Measurements from ENCODE around the gene FRMD4A.
"Not testable (repeated sequence)": the region's sequence is repeated elsewhere in the genome, so short reads cannot be mapped to it uniquely, and the experiment has no call there.

FRMD4A gene

GRCh38 chr10:14253711-14254110 lies 77.0 kb downstream of the FRMD4A start:
- no peaks in the 10 kb centered on the region for H3K27me3 ChIP-seq (ENCODE audit: low read depth, low read length)
- no peak overlapping the region for H3K27ac ChIP-seq (ENCODE audit: low read length)
- H3K4me1 ChIP-seq (ENCODE audit: control insufficient read depth in 1 of 2, insufficient read depth in 2 of 2, low read length in 2 of 2), result no peaks in the 10 kb centered on the region
- H3K9me3 ChIP-seq (ENCODE audit: control insufficient read depth in 1 of 2, low read length in 2 of 2), result peaks cover 0 to 5% of the 10 kb centered on the region in 2 donors
- H3K36me3 ChIP-seq (ENCODE audit: control insufficient read depth in 1 of 2, insufficient read depth in 2 of 2, low read length in 2 of 2), result no peaks in the 10 kb centered on the region
- H3K4me3 ChIP-seq (ENCODE audit: low read depth in 1 of 2, low read length in 2 of 2), result no peak overlapping the region

- Histone ChIP-seq H3K36me3 (ENCODE audit: control insufficient read depth in 1 of 2, insufficient read depth in 2 of 2, low read length in 2 of 2) (no peaks in the 10 kb centered on the region), H3K4me1 (ENCODE audit: control insufficient read depth in 1 of 2, insufficient read depth in 2 of 2, low read length in 2 of 2) (no peaks in the 10 kb centered on the region), H3K9me3 (ENCODE audit: control insufficient read depth in 1 of 2, low read length in 2 of 2) (peaks cover 0 to 5% of the 10 kb centered on the region in 2 donors), H3K27me3 (ENCODE audit: low read depth, low read length) (no peaks in the 10 kb centered on the region), H3K27ac (ENCODE audit: low read length) (no peak overlapping the region), H3K4me3 (ENCODE audit: low read depth in 1 of 2, low read length in 2 of 2) (no peak overlapping the region)
Observed at GRCh38 chr10:14253079-14253478, 77.6 kb downstream of the FRMD4A start.

- Histone ChIP-seq H3K36me3 (ENCODE audit: control insufficient read depth in 1 of 2, insufficient read depth in 2 of 2, low read length in 2 of 2) (no peaks in the 10 kb centered on the region), H3K27ac (ENCODE audit: low read length) (no peak overlapping the region), H3K9me3 (ENCODE audit: control insufficient read depth in 1 of 2, low read length in 2 of 2) (peaks cover 0 to 5% of the 10 kb centered on the region in 2 donors), H3K27me3 (ENCODE audit: low read depth, low read length) (no peaks in the 10 kb centered on the region), H3K4me3 (ENCODE audit: low read depth in 1 of 2, low read length in 2 of 2) (no peak overlapping the region), H3K4me1 (ENCODE audit: control insufficient read depth in 1 of 2, insufficient read depth in 2 of 2, low read length in 2 of 2) (no peaks in the 10 kb centered on the region)
Observed at GRCh38 chr10:14250496-14251076, 80.1 kb downstream of the FRMD4A start.

GRCh38 chr10:14247377-14248116 lies 83.2 kb downstream of the FRMD4A start:
- Histone ChIP-seq H3K4me1 (ENCODE audit: control insufficient read depth in 1 of 2, insufficient read depth in 2 of 2, low read length in 2 of 2) (no peaks in the 10 kb centered on the region), H3K4me3 (ENCODE audit: low read depth in 1 of 2, low read length in 2 of 2) (no peak overlapping the region), H3K9me3 (ENCODE audit: control insufficient read depth in 1 of 2, low read length in 2 of 2) (peaks cover 0 to 5% of the 10 kb centered on the region in 2 donors), H3K27ac (ENCODE audit: low read length) (no peak overlapping the region), H3K36me3 (ENCODE audit: control insufficient read depth in 1 of 2, insufficient read depth in 2 of 2, low read length in 2 of 2) (no peaks in the 10 kb centered on the region), H3K27me3 (ENCODE audit: low read depth, low read length) (no peaks in the 10 kb centered on the region)

GRCh38 chr10:14244801-14245211 lies 85.9 kb downstream of the FRMD4A start:
- H3K27ac ChIP-seq (ENCODE audit: low read length), result no peak overlapping the region
- no peaks in the 10 kb centered on the region for H3K36me3 ChIP-seq (ENCODE audit: control insufficient read depth in 1 of 2, insufficient read depth in 2 of 2, low read length in 2 of 2)

GRCh38 chr10:14244147-14244546 lies 86.6 kb downstream of the FRMD4A start:
- Histone ChIP-seq H3K27me3 (ENCODE audit: low read depth, low read length) (no peaks in the 10 kb centered on the region), H3K9me3 (ENCODE audit: control insufficient read depth in 1 of 2, low read length in 2 of 2) (no peaks in the 10 kb centered on the region), H3K4me1 (ENCODE audit: control insufficient read depth in 1 of 2, insufficient read depth in 2 of 2, low read length in 2 of 2) (no peaks in the 10 kb centered on the region), H3K36me3 (ENCODE audit: control insufficient read depth in 1 of 2, insufficient read depth in 2 of 2, low read length in 2 of 2) (no peaks in the 10 kb centered on the region), H3K4me3 (ENCODE audit: low read depth in 1 of 2, low read length in 2 of 2) (no peak overlapping the region), H3K27ac (ENCODE audit: low read length) (no peak overlapping the region)

More at GRCh38 chr10:14244801-14245211, 85.9 kb downstream of the FRMD4A start:
- Histone ChIP-seq H3K4me3 (ENCODE audit: low read depth in 1 of 2, low read length in 2 of 2) (no peak overlapping the region), H3K4me1 (ENCODE audit: control insufficient read depth in 1 of 2, insufficient read depth in 2 of 2, low read length in 2 of 2) (no peaks in the 10 kb centered on the region), H3K27me3 (ENCODE audit: low read depth, low read length) (no peaks in the 10 kb centered on the region), H3K9me3 (ENCODE audit: control insufficient read depth in 1 of 2, low read length in 2 of 2) (no peaks in the 10 kb centered on the region)

- Histone ChIP-seq H3K36me3 (ENCODE audit: control insufficient read depth in 1 of 2, insufficient read depth in 2 of 2, low read length in 2 of 2) (no peaks in the 10 kb centered on the region), H3K4me3 (ENCODE audit: low read depth in 1 of 2, low read length in 2 of 2) (no peak overlapping the region), H3K4me1 (ENCODE audit: control insufficient read depth in 1 of 2, insufficient read depth in 2 of 2, low read length in 2 of 2) (no peaks in the 10 kb centered on the region), H3K9me3 (ENCODE audit: control insufficient read depth in 1 of 2, low read length in 2 of 2) (no peaks in the 10 kb centered on the region), H3K27ac (ENCODE audit: low read length) (no peak overlapping the region), H3K27me3 (ENCODE audit: low read depth, low read length) (no peaks in the 10 kb centered on the region)
Observed at GRCh38 chr10:14243221-14243620, 87.5 kb downstream of the FRMD4A start.

- no peaks in the 10 kb centered on the region for H3K27me3 ChIP-seq (ENCODE audit: low read depth, low read length)
- no peak overlapping the region for H3K27ac ChIP-seq (ENCODE audit: low read length)
- H3K4me1 ChIP-seq (ENCODE audit: control insufficient read depth in 1 of 2, insufficient read depth in 2 of 2, low read length in 2 of 2), result no peaks in the 10 kb centered on the region
- no peak overlapping the region for H3K4me3 ChIP-seq (ENCODE audit: low read depth in 1 of 2, low read length in 2 of 2)
- no peaks in the 10 kb centered on the region for H3K9me3 ChIP-seq (ENCODE audit: control insufficient read depth in 1 of 2, low read length in 2 of 2)
- no peaks in the 10 kb centered on the region for H3K36me3 ChIP-seq (ENCODE audit: control insufficient read depth in 1 of 2, insufficient read depth in 2 of 2, low read length in 2 of 2)
Observed at GRCh38 chr10:14241196-14241595, 89.5 kb downstream of the FRMD4A start.

GRCh38 chr10:14240253-14241189 lies 90.2 kb downstream of the FRMD4A start:
- H3K27me3 ChIP-seq (ENCODE audit: low read depth, low read length), result no peaks in the 10 kb centered on the region

GRCh38 chr10:14238659-14239058 lies 92.1 kb downstream of the FRMD4A start:
- not testable (repeated sequence) for H3K9me3 ChIP-seq (ENCODE audit: control insufficient read depth in 1 of 2, low read length in 2 of 2); H3K4me1 ChIP-seq (ENCODE audit: control insufficient read depth in 1 of 2, insufficient read depth in 2 of 2, low read length in 2 of 2); H3K4me3 ChIP-seq (ENCODE audit: low read depth in 1 of 2, low read length in 2 of 2); H3K27ac ChIP-seq (ENCODE audit: low read length); H3K36me3 ChIP-seq (ENCODE audit: control insufficient read depth in 1 of 2, insufficient read depth in 2 of 2, low read length in 2 of 2); H3K27me3 ChIP-seq (ENCODE audit: low read depth, low read length)

More at GRCh38 chr10:14240253-14241189, 90.2 kb downstream of the FRMD4A start:
- no peaks in the 10 kb centered on the region for H3K9me3 ChIP-seq (ENCODE audit: control insufficient read depth in 1 of 2, low read length in 2 of 2)
- H3K36me3 ChIP-seq (ENCODE audit: control insufficient read depth in 1 of 2, insufficient read depth in 2 of 2, low read length in 2 of 2), result no peaks in the 10 kb centered on the region
- no peak overlapping the region for H3K27ac ChIP-seq (ENCODE audit: low read length)
- H3K4me1 ChIP-seq (ENCODE audit: control insufficient read depth in 1 of 2, insufficient read depth in 2 of 2, low read length in 2 of 2), result no peaks in the 10 kb centered on the region
- H3K4me3 ChIP-seq (ENCODE audit: low read depth in 1 of 2, low read length in 2 of 2), result no peak overlapping the region

- no peak overlapping the region for H3K4me3 ChIP-seq (ENCODE audit: low read depth in 1 of 2, low read length in 2 of 2)
- no peaks in the 10 kb centered on the region for H3K36me3 ChIP-seq (ENCODE audit: control insufficient read depth in 1 of 2, insufficient read depth in 2 of 2, low read length in 2 of 2)
- no peaks in the 10 kb centered on the region for H3K9me3 ChIP-seq (ENCODE audit: control insufficient read depth in 1 of 2, low read length in 2 of 2)
- H3K27me3 ChIP-seq (ENCODE audit: low read depth, low read length), result no peaks in the 10 kb centered on the region
- no peaks in the 10 kb centered on the region for H3K4me1 ChIP-seq (ENCODE audit: control insufficient read depth in 1 of 2, insufficient read depth in 2 of 2, low read length in 2 of 2)
- H3K27ac ChIP-seq (ENCODE audit: low read length), result no peak overlapping the region
Observed at GRCh38 chr10:14236341-14236740, 94.4 kb downstream of the FRMD4A start.
